GM19452 (cell line): ENCODE results near the gene FNDC3B.

ENCODE experiments used
- ATAC-seq: cut with Tn5 transposase; IDR thresholded peaks from one replicate; pipeline ENCODE4 v1.9.1; 2021; ENCODE audit not compliant: unreplicated experiment

The FNDC3B gene

GRCh38 chr3:172132159-172132586 lies 92.8 kb downstream of the FNDC3B start:
- no peak for ATAC-seq

GRCh38 chr3:172132721-172133311 lies 93.4 kb downstream of the FNDC3B start:
- ATAC-seq, result no peak

- no peak for ATAC-seq
Measured at GRCh38 chr3:172133838-172134237, 94.5 kb downstream of the FNDC3B start.

GRCh38 chr3:172134352-172134751 lies 95.0 kb downstream of the FNDC3B start:
- peak; percentile 46 for ATAC-seq

- ATAC-seq, result no peak
Measured at GRCh38 chr3:172135185-172135584, 95.8 kb downstream of the FNDC3B start.

GRCh38 chr3:172135820-172136219 lies 96.4 kb downstream of the FNDC3B start:
- no peak for ATAC-seq

- no peak for ATAC-seq
Measured at GRCh38 chr3:172136330-172136729, 97.0 kb downstream of the FNDC3B start.

GRCh38 chr3:172137287-172138192 lies 98.2 kb downstream of the FNDC3B start:
- ATAC-seq, result no peak

GRCh38 chr3:172138193-172138537 lies 98.8 kb downstream of the FNDC3B start:
- no peak for ATAC-seq

GRCh38 chr3:172138792-172139507 lies 99.6 kb downstream of the FNDC3B start:
- peak; percentile 32 for ATAC-seq

- no peak for ATAC-seq
Measured at GRCh38 chr3:172139528-172140276, 100.3 kb downstream of the FNDC3B start.

GRCh38 chr3:172140499-172141391 lies 101.4 kb downstream of the FNDC3B start:
- ATAC-seq, result no peak

- ATAC-seq, result peak; percentile 80
Measured at GRCh38 chr3:172142051-172142863, 102.9 kb downstream of the FNDC3B start.

GRCh38 chr3:172142864-172143451 lies 103.6 kb downstream of the FNDC3B start:
- ATAC-seq, result no peak

GRCh38 chr3:172143739-172144497 lies 104.5 kb downstream of the FNDC3B start:
- ATAC-seq, result no peak

- no peak for ATAC-seq
Measured at GRCh38 chr3:172144601-172145000, 105.2 kb downstream of the FNDC3B start.

GRCh38 chr3:172145031-172145686 lies 105.8 kb downstream of the FNDC3B start:
- ATAC-seq, result peak; percentile 41

GRCh38 chr3:172146349-172146748 lies 107.0 kb downstream of the FNDC3B start:
- ATAC-seq, result no peak
